ENCODE results near the gene CPTP. TPM values are rescaled to one million over a fixed set of nuclear protein-coding genes. Genes with fewer than 3 reads are reported as not detected.

The CPTP gene
- total and polyA plus RNA-seq, 4 donors = 7.9 to 45.1 (median 22.5) TPM

DNA sequence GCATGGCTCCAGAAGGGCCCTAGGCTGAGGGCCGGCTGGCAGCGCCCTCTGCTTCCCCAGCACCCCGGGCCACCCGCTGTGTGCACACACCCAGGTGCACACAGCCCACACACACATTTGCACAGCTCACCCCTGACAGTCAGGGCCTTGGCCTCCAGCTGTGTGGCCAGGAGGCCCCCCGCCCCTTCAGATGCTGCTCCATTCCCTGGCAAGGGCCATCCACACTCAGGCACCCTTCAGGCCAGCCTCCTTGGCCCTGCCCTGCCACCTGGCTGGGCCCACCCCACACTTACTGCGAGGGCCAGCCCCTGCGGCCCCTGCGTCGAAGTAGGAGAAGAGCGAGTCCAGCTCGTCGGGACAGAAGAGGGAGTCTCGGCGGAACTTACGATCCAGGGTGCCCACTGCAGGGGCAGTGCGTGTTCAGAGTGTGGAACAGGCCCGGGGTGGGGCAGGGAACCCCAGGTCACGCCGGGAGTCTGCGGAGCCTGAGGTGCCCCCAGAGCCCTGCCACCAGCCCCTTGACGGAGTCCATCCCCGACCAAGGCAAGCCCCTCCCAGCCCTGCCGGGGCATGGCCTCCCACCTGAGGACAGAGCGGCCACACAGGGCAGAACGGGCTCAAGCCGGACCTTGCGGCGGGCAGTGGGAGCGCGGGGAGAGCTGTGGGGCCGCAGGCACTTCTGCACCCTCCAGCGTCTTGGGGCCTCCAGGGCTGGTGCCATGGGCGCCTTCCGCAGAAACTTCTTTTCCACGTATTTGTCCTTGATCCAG, 29.3 kb upstream of the CPTP start:
- WGBS = 97% methylated on average over 35 of the region's 35 CpGs
- DNase-seq (ENCODE audit: low spot score) = no peak
- Histone ChIP-seq H3K9ac (ENCODE audit: low read depth in 1 of 2, low read length in 2 of 2) (no peak overlapping the region), H3K4me3 (ENCODE audit: low read depth in 1 of 3, low read length in 3 of 3) (no peak overlapping the region), H3K36me3 (ENCODE audit: control insufficient read depth in 4 of 4, insufficient read depth in 3 of 4, low read depth in 1 of 4, low read length in 3 of 4) (peaks cover 0 to 17% (median 2%) of the 10 kb centered on the region in 4 donors), H3K4me1 (ENCODE audit: control insufficient read depth in 4 of 4, insufficient read depth in 4 of 4, low read length in 3 of 4) (peaks cover 0 to 11% (median 6%) of the 10 kb centered on the region in 4 donors), H3K27me3 (ENCODE audit: control insufficient read depth in 4 of 4, insufficient read depth in 4 of 4, low read length in 3 of 4) (no peaks in the 10 kb centered on the region), H3K27ac (ENCODE audit: low read depth in 1 of 2, low read length in 2 of 2) (no peak overlapping the region), H3K9me3 (ENCODE audit: control insufficient read depth in 4 of 4, low read length in 3 of 4) (no peaks in the 10 kb centered on the region)
- TF ChIP-seq FOXA1 (IDR thresholded peaks at IDR 0.05) = no peak
- TF ChIP-seq, protein P1, sequence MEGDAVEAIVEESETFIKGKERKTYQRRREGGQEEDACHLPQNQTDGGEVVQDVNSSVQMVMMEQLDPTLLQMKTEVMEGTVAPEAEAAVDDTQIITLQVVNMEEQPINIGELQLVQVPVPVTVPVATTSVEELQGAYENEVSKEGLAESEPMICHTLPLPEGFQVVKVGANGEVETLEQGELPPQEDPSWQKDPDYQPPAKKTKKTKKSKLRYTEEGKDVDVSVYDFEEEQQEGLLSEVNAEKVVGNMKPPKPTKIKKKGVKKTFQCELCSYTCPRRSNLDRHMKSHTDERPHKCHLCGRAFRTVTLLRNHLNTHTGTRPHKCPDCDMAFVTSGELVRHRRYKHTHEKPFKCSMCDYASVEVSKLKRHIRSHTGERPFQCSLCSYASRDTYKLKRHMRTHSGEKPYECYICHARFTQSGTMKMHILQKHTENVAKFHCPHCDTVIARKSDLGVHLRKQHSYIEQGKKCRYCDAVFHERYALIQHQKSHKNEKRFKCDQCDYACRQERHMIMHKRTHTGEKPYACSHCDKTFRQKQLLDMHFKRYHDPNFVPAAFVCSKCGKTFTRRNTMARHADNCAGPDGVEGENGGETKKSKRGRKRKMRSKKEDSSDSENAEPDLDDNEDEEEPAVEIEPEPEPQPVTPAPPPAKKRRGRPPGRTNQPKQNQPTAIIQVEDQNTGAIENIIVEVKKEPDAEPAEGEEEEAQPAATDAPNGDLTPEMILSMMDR (IDR thresholded peaks at IDR 0.05; ENCODE audit: low read depth, low read length, missing input control) = no peak
- TF ChIP-seq EGR1 (IDR thresholded peaks at IDR 0.05; ENCODE audit: low read depth in 2 of 2) = no peak
- no peak for TF ChIP-seq TAF1 (conservative IDR thresholded peaks at IDR 0.05)
- no peak for TF ChIP-seq HNF4G (IDR thresholded peaks at IDR 0.05)
- no peak for TF ChIP-seq JUND (IDR thresholded peaks at IDR 0.05)

DNA sequence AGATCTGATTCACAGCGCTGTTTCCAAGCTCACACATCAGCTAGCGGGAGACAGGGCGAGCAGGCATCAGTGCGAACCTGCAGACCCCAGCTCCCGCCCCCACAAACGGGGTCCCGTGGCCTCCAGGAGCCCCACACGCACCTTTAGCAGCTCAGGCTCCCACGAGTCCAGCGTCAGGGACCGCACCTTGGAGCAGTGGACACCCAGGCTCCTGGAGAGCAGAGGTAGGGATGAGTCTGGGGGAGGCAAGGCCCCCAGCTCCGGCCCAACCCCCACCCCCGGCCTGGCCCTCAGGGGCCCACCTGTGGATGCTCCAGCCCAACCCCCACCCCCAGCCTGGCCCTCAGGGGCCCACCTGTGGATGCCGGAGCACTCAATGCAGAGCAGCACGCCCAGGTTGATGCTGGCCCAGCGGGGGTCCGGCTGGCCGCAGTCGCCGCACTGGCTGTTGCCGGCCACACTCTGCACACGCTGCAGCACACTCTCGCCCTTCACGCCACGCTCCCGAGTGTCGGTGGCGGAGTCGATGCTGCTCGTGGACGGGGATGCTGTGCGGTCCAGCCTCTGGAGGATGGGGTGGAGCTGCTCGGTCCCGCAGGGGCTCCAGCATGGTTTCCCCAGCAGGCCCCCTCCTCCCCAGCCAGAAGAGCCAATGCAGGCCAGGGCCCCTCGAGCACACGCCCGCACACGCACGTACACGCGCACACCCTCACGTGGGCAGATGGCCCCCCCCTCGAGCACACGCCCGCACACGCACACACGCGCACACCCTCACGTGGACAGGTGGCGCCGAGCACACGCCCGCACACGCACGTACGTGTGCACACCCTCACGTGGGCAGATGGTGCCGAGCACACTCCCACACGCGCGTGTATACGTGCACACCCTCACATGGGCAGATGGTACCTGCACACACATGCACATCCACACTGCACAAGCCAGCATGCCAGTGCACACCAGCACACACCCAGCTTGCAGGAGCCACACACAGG, 28.2 kb upstream of the CPTP start:
- H3K4me3 ChIP-seq (ENCODE audit: low read depth in 1 of 3, low read length in 3 of 3) = no peak overlapping the region
- no peaks in the 10 kb centered on the region for H3K9me3 ChIP-seq (ENCODE audit: control insufficient read depth in 4 of 4, low read length in 3 of 4)
- H3K27ac ChIP-seq (ENCODE audit: low read depth in 1 of 2, low read length in 2 of 2) = no peak overlapping the region
- peaks cover 0 to 17% (median 2%) of the 10 kb centered on the region in 4 donors for H3K36me3 ChIP-seq (ENCODE audit: control insufficient read depth in 4 of 4, insufficient read depth in 3 of 4, low read depth in 1 of 4, low read length in 3 of 4)
- peaks cover 0 to 2% (median under 1%) of the 10 kb centered on the region in 4 donors for H3K4me1 ChIP-seq (ENCODE audit: control insufficient read depth in 4 of 4, insufficient read depth in 4 of 4, low read length in 3 of 4)
- H3K27me3 ChIP-seq (ENCODE audit: control insufficient read depth in 4 of 4, insufficient read depth in 4 of 4, low read length in 3 of 4) = no peaks in the 10 kb centered on the region
- no peak for DNase-seq (ENCODE audit: low spot score)
- H3K9ac ChIP-seq (ENCODE audit: low read depth in 1 of 2, low read length in 2 of 2) = no peak overlapping the region
- TF ChIP-seq, protein P2, sequence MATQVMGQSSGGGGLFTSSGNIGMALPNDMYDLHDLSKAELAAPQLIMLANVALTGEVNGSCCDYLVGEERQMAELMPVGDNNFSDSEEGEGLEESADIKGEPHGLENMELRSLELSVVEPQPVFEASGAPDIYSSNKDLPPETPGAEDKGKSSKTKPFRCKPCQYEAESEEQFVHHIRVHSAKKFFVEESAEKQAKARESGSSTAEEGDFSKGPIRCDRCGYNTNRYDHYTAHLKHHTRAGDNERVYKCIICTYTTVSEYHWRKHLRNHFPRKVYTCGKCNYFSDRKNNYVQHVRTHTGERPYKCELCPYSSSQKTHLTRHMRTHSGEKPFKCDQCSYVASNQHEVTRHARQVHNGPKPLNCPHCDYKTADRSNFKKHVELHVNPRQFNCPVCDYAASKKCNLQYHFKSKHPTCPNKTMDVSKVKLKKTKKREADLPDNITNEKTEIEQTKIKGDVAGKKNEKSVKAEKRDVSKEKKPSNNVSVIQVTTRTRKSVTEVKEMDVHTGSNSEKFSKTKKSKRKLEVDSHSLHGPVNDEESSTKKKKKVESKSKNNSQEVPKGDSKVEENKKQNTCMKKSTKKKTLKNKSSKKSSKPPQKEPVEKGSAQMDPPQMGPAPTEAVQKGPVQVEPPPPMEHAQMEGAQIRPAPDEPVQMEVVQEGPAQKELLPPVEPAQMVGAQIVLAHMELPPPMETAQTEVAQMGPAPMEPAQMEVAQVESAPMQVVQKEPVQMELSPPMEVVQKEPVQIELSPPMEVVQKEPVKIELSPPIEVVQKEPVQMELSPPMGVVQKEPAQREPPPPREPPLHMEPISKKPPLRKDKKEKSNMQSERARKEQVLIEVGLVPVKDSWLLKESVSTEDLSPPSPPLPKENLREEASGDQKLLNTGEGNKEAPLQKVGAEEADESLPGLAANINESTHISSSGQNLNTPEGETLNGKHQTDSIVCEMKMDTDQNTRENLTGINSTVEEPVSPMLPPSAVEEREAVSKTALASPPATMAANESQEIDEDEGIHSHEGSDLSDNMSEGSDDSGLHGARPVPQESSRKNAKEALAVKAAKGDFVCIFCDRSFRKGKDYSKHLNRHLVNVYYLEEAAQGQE (IDR thresholded peaks at IDR 0.05) = no peak
- TF ChIP-seq RXRA (IDR thresholded peaks at IDR 0.05) = no peak
- no peak for TF ChIP-seq FOXA2 (IDR thresholded peaks at IDR 0.05)
- TF ChIP-seq, protein P1 (IDR thresholded peaks at IDR 0.05; ENCODE audit: low read depth, low read length, missing input control) = no peak
- TF ChIP-seq, protein P3, sequence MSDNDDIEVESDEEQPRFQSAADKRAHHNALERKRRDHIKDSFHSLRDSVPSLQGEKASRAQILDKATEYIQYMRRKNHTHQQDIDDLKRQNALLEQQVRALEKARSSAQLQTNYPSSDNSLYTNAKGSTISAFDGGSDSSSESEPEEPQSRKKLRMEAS (IDR thresholded peaks at IDR 0.05) = no peak
- TF ChIP-seq JUND (IDR thresholded peaks at IDR 0.05) = no peak
- no peak for TF ChIP-seq FOXA1 (IDR thresholded peaks at IDR 0.05)
- no peak for TF ChIP-seq NR2F2 (IDR thresholded peaks at IDR 0.05)
- 96% methylated on average over 62 of the region's 62 CpGs for WGBS
